Right renal cortex interstitium (tissue), 3 donors: ENCODE results near the gene PDIK1L. TPM values are rescaled to one million over a fixed set of nuclear protein-coding genes. Genes with fewer than 3 reads are reported as not detected.

ENCODE experiments used
- DNase-seq, 3 donors: peaks; one replicate each; pipeline ENCODE4 v3.0.0-alpha.2; 2013; ENCODE audit warnings: low read depth in 3 of 3, low spot score in 2 of 3
- polyA plus RNA-seq, 3 donors: library from polyadenylated mRNA; unstranded; fragments of 120-200 nt; gene quantifications; one replicate each; pipeline ENCODE4 v1.2.1, GENCODE V29; 2013; ENCODE audit not compliant: insufficient read length in 3 of 3

PDIK1L gene
- polyA plus RNA-seq, 3 donors, result 20.5 to 22.0 (median 20.7) TPM

DNA sequence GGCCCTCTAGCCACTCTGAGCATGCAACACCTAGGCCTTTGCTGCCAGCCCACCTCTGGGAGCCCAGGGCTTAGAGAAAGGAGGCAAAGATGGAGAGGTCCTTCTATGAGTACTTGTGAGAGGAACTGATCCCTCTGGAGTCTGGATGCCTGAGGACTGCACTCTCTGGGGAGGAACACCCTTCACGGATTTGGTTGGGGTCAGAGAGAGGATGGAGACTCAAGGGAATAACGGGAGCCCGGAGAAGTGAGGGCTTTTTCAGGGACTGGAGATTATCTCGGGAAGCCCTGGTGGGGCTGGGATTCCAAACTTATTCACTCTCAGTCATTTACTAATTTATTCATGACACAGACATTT is 57.6 kb downstream of the PDIK1L start:
- no peak for DNase-seq

DNA sequence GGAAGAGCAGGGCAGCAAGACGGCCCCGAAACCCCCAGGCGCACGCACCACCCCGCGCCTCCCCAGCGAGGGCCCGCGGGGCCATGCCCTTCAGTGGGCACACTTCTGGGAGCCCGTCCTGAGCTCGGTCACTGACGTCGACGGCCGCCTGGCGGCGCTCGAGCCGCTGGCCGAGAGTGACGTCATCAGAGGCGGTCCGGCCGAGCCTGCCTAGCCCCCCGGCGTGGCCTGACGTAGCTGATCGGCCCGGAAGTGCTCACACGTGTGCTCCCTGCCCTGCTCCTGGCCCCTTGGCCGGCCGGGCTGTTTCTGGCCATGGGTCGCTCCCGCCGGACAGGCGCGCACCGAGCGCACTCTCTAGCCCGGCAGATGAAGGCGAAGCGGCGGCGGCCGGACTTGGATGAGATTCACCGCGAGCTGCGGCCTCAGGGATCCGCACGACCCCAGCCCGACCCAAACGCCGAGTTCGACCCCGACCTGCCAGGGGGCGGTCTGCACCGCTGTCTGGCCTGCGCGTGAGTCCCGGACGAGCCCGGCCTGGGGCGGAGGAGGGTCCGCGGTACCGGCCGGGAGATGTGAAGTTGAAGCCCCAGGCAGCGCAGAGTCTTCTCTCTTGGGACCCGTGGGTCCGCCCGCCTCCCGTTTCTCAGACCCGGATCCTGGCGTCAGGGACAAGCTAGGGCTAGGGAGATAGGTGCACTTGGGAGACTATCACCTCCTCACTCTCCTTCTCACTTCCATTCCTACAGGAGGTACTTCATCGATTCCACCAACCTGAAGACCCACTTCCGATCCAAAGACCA is 58.2 kb downstream of the PDIK1L start, which contains the start of gene ZNF593:
TSS of gene ZNF593 (plus strand) at position 240 of the 803 bp plus-strand sequence. CDS start at position 316, 76 bp downstream.
- peak in 2 of 3 donors; percentile 74 to 82 for DNase-seq

DNA sequence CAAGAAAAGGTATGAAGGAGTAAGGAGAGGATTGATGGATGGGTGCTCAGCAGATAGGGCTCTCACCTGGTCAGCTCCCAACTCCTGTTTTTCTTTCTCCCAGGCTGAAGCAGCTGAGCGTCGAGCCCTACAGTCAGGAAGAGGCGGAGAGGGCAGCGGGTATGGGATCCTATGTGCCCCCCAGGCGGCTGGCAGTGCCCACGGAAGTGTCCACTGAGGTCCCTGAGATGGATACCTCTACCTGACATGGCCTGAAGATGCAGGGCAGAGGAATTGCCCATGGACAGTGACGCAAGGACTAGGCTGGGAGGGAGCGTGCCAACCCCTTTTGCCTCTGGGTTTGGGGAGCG is 58.8 kb downstream of the PDIK1L start:
- DNase-seq, result no peak

DNA sequence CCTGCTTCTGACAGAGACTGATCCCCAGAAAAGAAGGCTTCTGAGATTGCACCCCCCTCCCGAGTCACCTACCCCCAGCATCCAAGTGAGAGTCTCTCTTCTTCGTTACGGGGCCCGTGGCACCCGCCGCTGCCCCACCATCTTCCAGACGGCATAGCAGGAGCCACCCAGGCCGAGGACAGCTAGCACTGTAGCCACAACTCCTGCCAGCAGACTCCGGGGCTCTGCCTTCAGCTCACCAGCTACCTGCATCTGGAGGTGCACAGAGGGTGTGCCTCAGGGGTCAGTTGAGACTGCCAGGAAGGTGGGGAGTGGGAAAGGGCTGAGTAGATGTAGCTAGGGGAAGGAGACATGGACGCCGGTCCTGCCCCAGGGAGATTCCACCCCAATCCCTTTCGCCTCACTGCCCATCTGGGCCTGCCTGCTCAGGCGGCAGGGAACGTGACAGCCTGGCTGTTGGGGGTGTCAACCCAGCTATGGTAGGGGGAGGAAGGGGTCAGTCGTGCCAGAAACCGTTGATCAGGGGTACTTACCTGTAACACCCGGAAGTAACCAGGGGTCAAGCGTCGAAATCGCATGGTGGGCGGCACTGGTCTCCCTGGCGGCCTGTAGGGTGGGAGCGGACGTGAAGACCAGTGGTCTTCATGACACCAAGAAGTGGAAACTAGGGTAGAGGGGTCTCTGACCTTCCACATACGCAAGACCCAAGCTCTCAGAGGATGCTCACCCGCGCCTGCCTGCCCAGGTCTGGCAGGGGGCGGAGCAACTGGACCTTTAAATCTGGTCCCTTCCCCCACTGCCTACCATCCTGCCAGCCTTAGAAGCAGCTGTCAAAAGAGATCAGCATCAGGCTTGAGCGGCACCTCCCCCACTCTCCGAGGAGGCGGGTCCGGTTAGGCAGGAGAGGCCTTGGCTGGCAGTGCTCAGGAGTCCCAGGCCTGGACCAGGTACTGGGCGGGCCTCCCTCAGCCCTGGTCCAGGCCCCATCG is 59.8 kb downstream of the PDIK1L start, which contains the start of gene ZNF593OS:
TSS of gene ZNF593OS (minus strand) at position 749 of the 989 bp plus-strand sequence. CDS start at position 578, 171 bp downstream.
- no peak for DNase-seq

Other genes starting within 250 kb of the PDIK1L start
- 10 to 100 TPM; 25.7 to 29.6 (median 26.7) TPM for gene PAQR7, start 236.1 kb upstream of the PDIK1L start, polyA plus RNA-seq
- 1,000 to 10,000 TPM; 1,230 to 1,452 (median 1,364) TPM for gene STMN1, start 205.4 kb upstream of the PDIK1L start, polyA plus RNA-seq
- gene PAFAH2, start 113.8 kb upstream of the PDIK1L start, polyA plus RNA-seq, result 10 to 100 TPM; 18.8 to 22.9 (median 22.3) TPM
- 1 to 10 TPM; 1.1 to 1.5 (median 1.3) TPM for gene EXTL1, start 90.0 kb upstream of the PDIK1L start, polyA plus RNA-seq
- gene SLC30A2, start 65.7 kb upstream of the PDIK1L start, polyA plus RNA-seq, result 1 to 10 TPM; 2.8 to 4.9 (median 4.2) TPM
- gene TRIM63, start 44.2 kb upstream of the PDIK1L start, polyA plus RNA-seq, result 1 to 10 TPM in 1 of 3 donors, under 1 TPM in 2; 0.82 to 1.3 (median 0.85) TPM
- gene FAM110D, start 47.3 kb downstream of the PDIK1L start, polyA plus RNA-seq, result 1 to 10 TPM; 1.2 to 1.3 (median 1.2) TPM
- under 1 TPM in 1 of 3 donors, not detected in 2; 0.38 TPM for gene C1orf232, start 57.1 kb downstream of the PDIK1L start, polyA plus RNA-seq
- 10 to 100 TPM; 12.4 to 15.4 (median 13.1) TPM for gene ZNF593, start 58.1 kb downstream of the PDIK1L start, polyA plus RNA-seq
- under 1 TPM; 0.42 to 0.62 (median 0.60) TPM for gene ZNF593OS, start 60.0 kb downstream of the PDIK1L start, polyA plus RNA-seq
- gene CNKSR1, start 65.7 kb downstream of the PDIK1L start, polyA plus RNA-seq, result 10 to 100 TPM in 2 of 3 donors, 1 to 10 TPM in 1; 9.0 to 11.7 (median 10.3) TPM
- gene CATSPER4, start 78.8 kb downstream of the PDIK1L start, polyA plus RNA-seq, result under 1 TPM in 1 of 3 donors, not detected in 2; 0.10 TPM
- 10 to 100 TPM; 13.7 to 18.9 (median 15.0) TPM for gene CEP85, start 122.4 kb downstream of the PDIK1L start, polyA plus RNA-seq
- 100 to 1,000 TPM in 1 of 3 donors, 10 to 100 TPM in 2; 83.5 to 110 (median 94.5) TPM for gene SH3BGRL3, start 168.3 kb downstream of the PDIK1L start, polyA plus RNA-seq
- gene UBXN11, start 194.8 kb downstream of the PDIK1L start, polyA plus RNA-seq, result 10 to 100 TPM; 33.2 to 35.5 (median 35.3) TPM
- 1 to 10 TPM; 2.8 to 7.9 (median 5.3) TPM for gene CD52, start 206.1 kb downstream of the PDIK1L start, polyA plus RNA-seq
- 1 to 10 TPM in 1 of 3 donors, under 1 TPM in 2; 0.46 to 1.0 (median 0.80) TPM for gene CRYBG2, start 242.3 kb downstream of the PDIK1L start, polyA plus RNA-seq